Heart left ventricle (tissue), 13 donors: ENCODE data around the gene PTPRE.

Experiments used
- POLR2A ChIP-seq, 2 donors: fragments of 450-650 bp; IDR thresholded peaks; one replicate each; pipeline ENCODE4 v1.6.1; 2017; ENCODE audit warnings: antibody characterized with exemption in 2 of 2, mild to moderate bottlenecking in 2 of 2, moderate library complexity in 2 of 2
- TF ChIP-seq, protein P1 (sequence below), 12 donors: fragments of 200-600 bp; sonication (generic) in 4 of 12; IDR thresholded peaks; one replicate each; pipeline versions ENCODE4 v1.5.0 to v1.8.0; 2018 to 2022; ENCODE audit warnings: antibody characterized with exemption in 12 of 12, mild to moderate bottlenecking in 5 of 12
- donor health status: ischemic (EF 13 %, LVEDD 7.1; RV severe dilation, severe dysfunction).
- donor health status: DM: no; HTN: yes; CAD: no.
- donor health status: DM: no; HTN: no; CAD: no.
- donor health status: ischemic (EF 25% LVEDD 6.9; RV normal size, moderate dysfunction).
- donor health status: ischemic (EF 25% LVEDD 5.7; RV mildly dilated, moderate dysfunction).
- donor health status: ischemic (EF 35%, LVEDD 5.7; RV mildly dilated, moderate dysfunction).
- donor health status: nonischemic (EF 11% LVEDD 7.7; RV severe dilation, severe dysfunction).
- donor health status: DM: yes; HTN: yes; CAD: no.
- donor health status: PGD.
- donor health status: ischemic (EF 29% LVEDD 5.4; RV normal size, mild dysfunction).
- donor health status: nonischemic (EF 23%, LVEDD 6.1; RV moderate dilation, normal function).

DNA sequence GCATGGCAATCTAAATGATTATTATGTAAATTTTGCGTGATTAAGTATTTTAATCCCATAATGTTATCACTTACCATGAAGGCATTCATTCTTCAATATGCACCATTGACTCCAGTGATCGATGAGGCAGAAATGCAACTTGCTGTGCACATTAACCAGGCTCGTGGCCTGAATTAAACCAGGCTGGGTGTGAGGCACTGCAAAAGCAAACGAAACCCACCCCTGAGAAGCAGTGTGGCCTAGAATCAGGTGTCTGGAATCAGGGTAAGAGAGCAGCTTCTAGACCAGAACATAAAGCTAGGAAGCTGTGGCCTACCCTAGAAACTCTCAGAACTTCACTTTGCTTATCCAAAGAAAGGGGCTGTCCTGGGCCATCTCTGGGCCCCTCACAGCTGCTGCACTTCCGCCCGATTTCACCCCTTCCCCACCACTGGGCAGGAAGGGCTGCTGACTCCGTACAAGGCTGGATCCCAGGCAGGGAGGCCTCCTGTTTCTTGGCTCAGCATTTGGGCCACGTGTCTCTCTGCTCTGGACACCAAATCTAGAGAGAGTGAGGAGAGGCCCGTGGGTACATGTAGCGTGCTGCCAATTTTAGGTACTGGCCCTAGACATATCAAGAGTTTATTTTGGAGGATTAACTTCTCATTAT, 4.4 kb downstream of the PTPRE start:
- TF ChIP-seq, protein P1, sequence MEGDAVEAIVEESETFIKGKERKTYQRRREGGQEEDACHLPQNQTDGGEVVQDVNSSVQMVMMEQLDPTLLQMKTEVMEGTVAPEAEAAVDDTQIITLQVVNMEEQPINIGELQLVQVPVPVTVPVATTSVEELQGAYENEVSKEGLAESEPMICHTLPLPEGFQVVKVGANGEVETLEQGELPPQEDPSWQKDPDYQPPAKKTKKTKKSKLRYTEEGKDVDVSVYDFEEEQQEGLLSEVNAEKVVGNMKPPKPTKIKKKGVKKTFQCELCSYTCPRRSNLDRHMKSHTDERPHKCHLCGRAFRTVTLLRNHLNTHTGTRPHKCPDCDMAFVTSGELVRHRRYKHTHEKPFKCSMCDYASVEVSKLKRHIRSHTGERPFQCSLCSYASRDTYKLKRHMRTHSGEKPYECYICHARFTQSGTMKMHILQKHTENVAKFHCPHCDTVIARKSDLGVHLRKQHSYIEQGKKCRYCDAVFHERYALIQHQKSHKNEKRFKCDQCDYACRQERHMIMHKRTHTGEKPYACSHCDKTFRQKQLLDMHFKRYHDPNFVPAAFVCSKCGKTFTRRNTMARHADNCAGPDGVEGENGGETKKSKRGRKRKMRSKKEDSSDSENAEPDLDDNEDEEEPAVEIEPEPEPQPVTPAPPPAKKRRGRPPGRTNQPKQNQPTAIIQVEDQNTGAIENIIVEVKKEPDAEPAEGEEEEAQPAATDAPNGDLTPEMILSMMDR (IDR thresholded peaks at IDR 0.05) = no peak
- TF ChIP-seq POLR2A (IDR thresholded peaks at IDR 0.05) = no peak
